ENCODE data around the gene ERG. TPM values are rescaled to one million over a fixed set of nuclear protein-coding genes. Genes with fewer than 3 reads are reported as not detected.

ERG gene
- total RNA-seq, 1 donor from 2014 or later: under 0.01 TPM

- no peak for FAIRE-seq
- TF ChIP-seq CTCF (IDR thresholded peaks at IDR 0.05; ENCODE audit: insufficient read depth, low read length, severe bottlenecking): no peak
- no peak overlapping the region for H3K4me3 ChIP-seq (ENCODE audit: low read depth, low read length)
- DNase-seq (ENCODE audit: low read depth): no peak
- no peaks in the 10 kb centered on the region for H3K27me3 ChIP-seq (ENCODE audit: control insufficient read depth, insufficient read depth, low read length)
- H3K36me3 ChIP-seq (ENCODE audit: control insufficient read depth, insufficient read depth, low read length): no peaks in the 10 kb centered on the region
Measured at GRCh38 chr21:38493549-38494250, 4.6 kb downstream of the ERG start.

- FAIRE-seq: no peak
- no peak for DNase-seq (ENCODE audit: low read depth)
- Histone ChIP-seq H3K4me3 (ENCODE audit: low read depth, low read length) (no peak overlapping the region), H3K27me3 (ENCODE audit: control insufficient read depth, insufficient read depth, low read length) (no peaks in the 10 kb centered on the region), H3K36me3 (ENCODE audit: control insufficient read depth, insufficient read depth, low read length) (no peaks in the 10 kb centered on the region)
- no peak for TF ChIP-seq CTCF (IDR thresholded peaks at IDR 0.05; ENCODE audit: insufficient read depth, low read length, severe bottlenecking)
Measured at GRCh38 chr21:38492007-38492406, 6.3 kb downstream of the ERG start.

GRCh38 chr21:38491536-38491935, 6.7 kb downstream of the ERG start:
- FAIRE-seq: no peak
- DNase-seq (ENCODE audit: low read depth): no peak
- H3K36me3 ChIP-seq (ENCODE audit: control insufficient read depth, insufficient read depth, low read length): no peaks in the 10 kb centered on the region
- no peaks in the 10 kb centered on the region for H3K27me3 ChIP-seq (ENCODE audit: control insufficient read depth, insufficient read depth, low read length)
- TF ChIP-seq CTCF (IDR thresholded peaks at IDR 0.05; ENCODE audit: insufficient read depth, low read length, severe bottlenecking): no peak
- no peak overlapping the region for H3K4me3 ChIP-seq (ENCODE audit: low read depth, low read length)

GRCh38 chr21:38490411-38491020, 7.8 kb downstream of the ERG start:
- no peak for FAIRE-seq
- TF ChIP-seq CTCF (IDR thresholded peaks at IDR 0.05; ENCODE audit: insufficient read depth, low read length, severe bottlenecking): no peak

GRCh38 chr21:38489729-38490128, 8.5 kb downstream of the ERG start:
- H3K36me3 ChIP-seq (ENCODE audit: control insufficient read depth, insufficient read depth, low read length): no peaks in the 10 kb centered on the region
- no peak overlapping the region for H3K4me3 ChIP-seq (ENCODE audit: low read depth, low read length)
- DNase-seq (ENCODE audit: low read depth) (no peak), FAIRE-seq (no peak)
- no peaks in the 10 kb centered on the region for H3K27me3 ChIP-seq (ENCODE audit: control insufficient read depth, insufficient read depth, low read length)
- no peak for TF ChIP-seq CTCF (IDR thresholded peaks at IDR 0.05; ENCODE audit: insufficient read depth, low read length, severe bottlenecking)

More at GRCh38 chr21:38490411-38491020, 7.8 kb downstream of the ERG start:
- Histone ChIP-seq H3K36me3 (ENCODE audit: control insufficient read depth, insufficient read depth, low read length) (no peaks in the 10 kb centered on the region), H3K27me3 (ENCODE audit: control insufficient read depth, insufficient read depth, low read length) (no peaks in the 10 kb centered on the region), H3K4me3 (ENCODE audit: low read depth, low read length) (no peak overlapping the region)
- no peak for DNase-seq (ENCODE audit: low read depth)

Data from bronchial epithelial cell (primary cell).